OCI-LY3 (cell line): Measurements from ENCODE around the gene AFMID.

Experiments
- H2AFZ ChIP-seq: fragments of 200-600, 300-600 bp; shearing (Covaris generic); 2 replicates; pipeline ENCODE4 v1.6.0; 2014; ENCODE audit warnings: antibody characterized with exemption, low read depth, low read length
- H3K27ac ChIP-seq: fragments of 200-600, 300-600 bp; sonication (generic); 2 replicates; pipeline ENCODE4 v1.5.1; 2014; ENCODE audit warnings: mild to moderate bottlenecking, low read length, moderate library complexity, mixed read lengths
- H3K27me3 ChIP-seq: fragments of 200-600, 300-600 bp; sonication (generic); 2 replicates; pipeline ENCODE4 v1.6.1; 2014; ENCODE audit warnings: low read depth, low read length, mixed read lengths
- H3K36me3 ChIP-seq: fragments of 200-600, 300-600 bp; sonication (generic); replicated peaks from 2 replicates; pipeline ENCODE3; 2014; ENCODE audit warnings: low read depth, low read length, mixed read lengths
- H3K4me1 ChIP-seq: fragments of 300-600, 200-600 bp; sonication (generic); 2 replicates; pipeline ENCODE4 v1.6.1; 2014; ENCODE audit warnings: low read length, mixed read lengths
- H3K4me2 ChIP-seq: fragments of 200-600, 300-600 bp; sonication (generic); 2 replicates; pipeline ENCODE4 v1.6.1; 2014; ENCODE audit warnings: low read length, mixed read lengths
- H3K4me3 ChIP-seq: fragments of 300-600, 200-600 bp; sonication (generic); 2 replicates; pipeline ENCODE4 v1.5.1; 2014; ENCODE audit warnings: antibody characterized with exemption, mild to moderate bottlenecking, low read length, moderate library complexity
- H3K79me2 ChIP-seq: fragments of 300-600, 200-600 bp; shearing (Covaris generic); 2 replicates; pipeline ENCODE4 v1.6.1; 2014; ENCODE audit warnings: mild to moderate bottlenecking, low read length, mixed read lengths
- H3K9ac ChIP-seq: fragments of 300-600, 200-600 bp; shearing (Covaris generic); 2 replicates; pipeline ENCODE4 v1.6.0; 2014; ENCODE audit warnings: mild to moderate bottlenecking, low read length, moderate library complexity
- H3K9me3 ChIP-seq: fragments of 200-600, 300-600 bp; shearing (Covaris generic); 2 replicates; pipeline ENCODE4 v1.6.1; 2014; ENCODE audit warnings: low read length, mixed read lengths; ENCODE audit not compliant: insufficient read depth
- H4K20me1 ChIP-seq: fragments of 200-600, 300-600 bp; sonication (generic); 2 replicates; pipeline ENCODE4 v1.6.1; 2016; ENCODE audit warnings: low read length, mixed read lengths; ENCODE audit not compliant: insufficient read depth
- EZH2phosphoT487 ChIP-seq: fragments of 200-600 bp; shearing (Covaris generic); IDR thresholded peaks from 2 replicates; pipeline ENCODE4 v1.6.1; 2018; ENCODE audit warnings: antibody characterized with exemption, mixed run types, low read depth
- TF ChIP-seq, protein P1 (sequence below): fragments of 200-600, 300-600 bp; sonication (generic); IDR thresholded peaks from 2 replicates; pipeline ENCODE4 v1.5.1; 2014; ENCODE audit warnings: antibody characterized with exemption, low read length, low read depth

Gene AFMID

DNA sequence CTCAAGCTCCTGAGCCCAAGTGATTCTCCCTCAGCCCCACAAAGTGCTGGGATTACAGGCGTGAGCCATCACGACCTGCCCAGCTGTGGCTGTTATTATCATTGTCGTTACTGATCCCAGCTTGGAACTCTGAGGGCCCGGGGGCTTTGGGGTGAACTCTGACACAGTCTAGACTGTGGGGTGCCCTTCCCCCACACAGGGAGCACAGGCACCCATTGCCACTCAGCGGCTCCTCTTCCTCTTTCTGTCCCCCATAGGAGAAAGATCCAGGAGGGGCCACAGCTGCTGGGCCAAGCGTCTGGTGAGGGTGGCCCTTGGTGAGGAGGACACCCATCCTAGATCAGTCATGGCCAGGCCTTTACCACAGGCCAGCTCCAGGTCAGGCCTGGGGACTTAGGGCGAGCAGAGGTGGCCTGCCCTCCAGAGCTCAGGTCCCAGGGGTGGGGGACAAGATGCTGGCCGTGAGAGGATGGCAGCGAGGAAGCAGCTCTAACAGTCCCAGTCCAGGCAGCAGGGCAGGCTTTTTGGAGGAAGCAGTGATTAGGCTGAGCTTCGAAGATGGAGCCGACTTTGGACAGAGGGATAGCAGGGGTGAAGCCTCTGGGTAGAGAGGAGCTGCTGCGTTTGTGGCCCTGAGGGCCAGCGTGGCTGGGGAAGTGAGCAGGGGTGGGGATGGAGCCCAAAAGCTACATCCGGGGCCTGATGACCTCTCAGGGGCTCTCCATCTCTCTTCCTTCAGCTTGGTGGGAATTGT, 69.0 kb downstream of the AFMID start:
- Histone ChIP-seq H3K4me1 (peaks cover 62% of the 10 kb centered on the region), H3K27me3 (peaks cover 11% of the 10 kb centered on the region), H3K79me2 (no peaks in the 10 kb centered on the region), H3K36me3 (no peaks in the 10 kb centered on the region), H4K20me1 (no peaks in the 10 kb centered on the region), H3K4me3 (no peak overlapping the region), H3K9me3 (no peaks in the 10 kb centered on the region), H2AFZ (peak overlapping the region; percentile 72), H3K4me2 (peak overlapping the region; percentile 20; the same call in 1 of the 2 replicates), H3K27ac (no peak overlapping the region), H3K9ac (no peak overlapping the region)
- TF ChIP-seq, protein P1, sequence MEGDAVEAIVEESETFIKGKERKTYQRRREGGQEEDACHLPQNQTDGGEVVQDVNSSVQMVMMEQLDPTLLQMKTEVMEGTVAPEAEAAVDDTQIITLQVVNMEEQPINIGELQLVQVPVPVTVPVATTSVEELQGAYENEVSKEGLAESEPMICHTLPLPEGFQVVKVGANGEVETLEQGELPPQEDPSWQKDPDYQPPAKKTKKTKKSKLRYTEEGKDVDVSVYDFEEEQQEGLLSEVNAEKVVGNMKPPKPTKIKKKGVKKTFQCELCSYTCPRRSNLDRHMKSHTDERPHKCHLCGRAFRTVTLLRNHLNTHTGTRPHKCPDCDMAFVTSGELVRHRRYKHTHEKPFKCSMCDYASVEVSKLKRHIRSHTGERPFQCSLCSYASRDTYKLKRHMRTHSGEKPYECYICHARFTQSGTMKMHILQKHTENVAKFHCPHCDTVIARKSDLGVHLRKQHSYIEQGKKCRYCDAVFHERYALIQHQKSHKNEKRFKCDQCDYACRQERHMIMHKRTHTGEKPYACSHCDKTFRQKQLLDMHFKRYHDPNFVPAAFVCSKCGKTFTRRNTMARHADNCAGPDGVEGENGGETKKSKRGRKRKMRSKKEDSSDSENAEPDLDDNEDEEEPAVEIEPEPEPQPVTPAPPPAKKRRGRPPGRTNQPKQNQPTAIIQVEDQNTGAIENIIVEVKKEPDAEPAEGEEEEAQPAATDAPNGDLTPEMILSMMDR: no peak
- no peak for TF ChIP-seq EZH2phosphoT487

DNA sequence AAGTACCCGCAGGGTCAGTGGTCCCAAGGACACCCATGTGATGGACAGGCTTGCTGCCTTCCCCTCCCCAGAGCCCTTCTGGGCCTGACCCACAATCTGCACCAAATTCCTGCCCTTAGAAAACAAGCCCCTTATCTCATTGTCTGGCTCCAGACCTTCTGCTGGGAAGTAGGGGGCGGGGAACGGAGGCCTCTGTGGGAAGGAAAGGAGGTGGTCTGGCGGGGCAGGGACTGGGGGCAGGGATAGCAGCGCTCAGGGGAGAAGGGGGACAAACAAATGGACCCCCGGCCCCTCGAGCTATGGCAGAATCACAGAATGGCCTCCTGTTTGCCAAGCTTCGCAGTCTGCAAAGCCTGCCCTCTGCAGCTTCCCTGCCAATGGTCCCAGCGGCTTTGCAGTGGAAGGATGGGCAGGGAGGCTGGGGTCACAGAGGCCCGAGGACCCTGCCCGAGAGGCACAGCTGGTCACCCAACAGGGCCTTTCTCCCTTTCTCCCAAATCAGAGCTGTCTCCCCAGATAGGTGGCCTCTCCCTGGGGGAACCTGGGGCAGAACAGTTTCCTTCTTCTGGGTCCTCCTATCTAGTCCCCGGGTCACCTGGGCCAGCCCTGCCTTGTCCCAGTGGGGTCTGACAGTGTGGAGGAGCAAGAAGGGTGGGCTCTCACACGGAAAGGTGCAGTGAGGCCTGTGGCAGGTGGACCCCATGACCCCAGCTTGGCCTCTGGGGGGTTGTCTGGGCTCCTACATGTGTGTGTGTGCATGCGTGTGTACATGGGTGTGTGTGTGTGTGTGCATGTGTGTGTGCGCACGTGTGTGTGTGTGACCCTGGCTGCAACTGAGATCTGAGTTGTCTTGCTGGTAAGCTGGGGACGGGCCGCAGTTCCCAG, 69.8 kb downstream of the AFMID start:
- Histone ChIP-seq H3K36me3 (no peaks in the 10 kb centered on the region), H3K27me3 (peaks cover 3% of the 10 kb centered on the region), H3K79me2 (no peaks in the 10 kb centered on the region), H3K27ac (no peak overlapping the region), H3K4me3 (no peak overlapping the region), H2AFZ (no peak overlapping the region), H3K9me3 (no peaks in the 10 kb centered on the region), H3K9ac (no peak overlapping the region), H3K4me1 (peaks cover 53% of the 10 kb centered on the region), H3K4me2 (peak overlapping the region; percentile 91), H4K20me1 (no peaks in the 10 kb centered on the region)
- TF ChIP-seq EZH2phosphoT487: no peak
